Psoas muscle (tissue), 8 donors: ENCODE measurements around the gene LDLRAD4. TPM values are rescaled to one million over a fixed set of nuclear protein-coding genes. Genes with fewer than 3 reads are reported as not detected.

Experiments used
- ATAC-seq, 4 donors: fragments of 200-7000 bp; cut with Tn5 transposase; one replicate each; pipeline ENCODE4 v1.9.1; 2020; ENCODE audit warnings: moderate library complexity in 3 of 4, mild to moderate bottlenecking in 2 of 4
- DNase-seq, 2 donors: peaks; one replicate each; pipeline ENCODE4 v3.0.0-alpha.2; 2020
- H3K27ac ChIP-seq: fragments of 200-600 bp; one replicate; pipeline ENCODE4 v1.8.0; 2022
- H3K27me3 ChIP-seq, 3 donors: fragments of 200-600 bp in 1 of 3; one replicate each; pipeline versions ENCODE4 v1.6.1 to v1.8.0; 2013 to 2022; ENCODE audit warnings: low read length in 2 of 3, mild to moderate bottlenecking in 2 of 3, moderate library complexity in 1 of 3; ENCODE audit not compliant: insufficient read depth in 3 of 3
- H3K36me3 ChIP-seq, 2 donors: fragments of 200-600 bp in 1 of 2; one replicate each; pipeline versions ENCODE4 v1.6.1 to v1.8.0; 2013 to 2022; ENCODE audit warnings: low read depth in 1 of 2, mild to moderate bottlenecking in 1 of 2, moderate library complexity in 1 of 2; ENCODE audit not compliant: insufficient read depth in 1 of 2
- H3K4me1 ChIP-seq: fragments of 200-600 bp; one replicate; pipeline ENCODE4 v1.8.0; 2022
- H3K4me3 ChIP-seq: fragments of 200-600 bp; one replicate; pipeline ENCODE4 v1.8.0; 2022; ENCODE audit warnings: mild to moderate bottlenecking
- H3K9me3 ChIP-seq: fragments of 200-600 bp; one replicate; pipeline ENCODE4 v1.8.0; 2022
- CTCF ChIP-seq: fragments of 200-600 bp; IDR thresholded peaks from one replicate; pipeline ENCODE4 v1.8.0; 2022; ENCODE audit warnings: antibody characterized with exemption
- WGBS, 3 donors: extraction: QIAGEN DNeasy Blood & Tissue Kit; methylation state at CpG; one replicate each; pipeline versions ENCODE4 v1.1.6 to v1.1.7; 2013; 5-methylcytosine and 5-hydroxymethylcytosine counted together
- intact Hi-C, 2 donors: fragments of 100-400 bp; cut with DNase I; formaldehyde crosslinking; loops; one replicate each; pipeline versions ENCODE4 v1.11.0 to v1.14.2; 2022
- polyA plus RNA-seq, 3 donors: library from polyadenylated mRNA; stranded (reverse); fragments of 200-250 nt; gene quantifications; one replicate each; pipeline ENCODE4 v1.2.3, GENCODE V29; 2013
- total RNA-seq, 4 donors: library from RNA; stranded (reverse); fragmentation: NEBNext Ultra II Directional in 2 of 4; extraction: Animal tissue kit (Norgen Biotek cat#: 25700) in 2 of 4; gene quantifications; one replicate each; pipeline versions ENCODE4 v1.2.1 to v1.2.4, GENCODE V29; 2021 to 2023
- donor health status: healthy with polysubstance abuse.
- donor health status: DM: no; HTN: no; CAD: no; lungs with moderate emphysema.
- donor health status: Bipolar disorder and iron deficiency.
- donor health status: healthy.
- donor health status: DM: yes; HTN: yes; CAD: no.
- donor health status: DM: no; HTN: no; CAD: no.
- donor health status: DM: no; HTN: no; CAD: no.
- donor health status: DM: yes; HTN: yes; CAD: no.

The LDLRAD4 gene
- total and polyA plus RNA-seq, 7 donors, result 1.8 to 13.9 (median 3.8) TPM

- Histone ChIP-seq H3K4me1 (peaks cover 25% of the 10 kb centered on the region), H3K36me3 (no peaks in the 10 kb centered on the region), H3K9me3 (no peaks in the 10 kb centered on the region), H3K4me3 (no peak overlapping the region), H3K27me3 (no peaks in the 10 kb centered on the region), H3K27ac (no peak overlapping the region)
- DNase-seq, result peak in 1 of 2 donors; percentile 9
- intact Hi-C loops, result no loop called here
- ATAC-seq, result no peak
- WGBS, 3 donors, result 87 to 89% (median 89%) methylated on average over 17 of the region's 17 CpGs
- TF ChIP-seq CTCF, result no peak
These were observed 219.4 kb downstream of the LDLRAD4 start for GRCh38 chr18:13437796-13438506.

- DNase-seq, result no peak
- no peak for ATAC-seq
- H3K27ac ChIP-seq, result no peak overlapping the region
- no peaks in the 10 kb centered on the region for H3K9me3 ChIP-seq
- intact Hi-C loops, result no loop called here
- WGBS, 3 donors, result 93 to 96% (median 96%) methylated on average over 4 of the region's 4 CpGs
- no peaks in the 10 kb centered on the region for H3K27me3 ChIP-seq
- peaks cover 19% of the 10 kb centered on the region for H3K4me1 ChIP-seq
- no peaks in the 10 kb centered on the region for H3K36me3 ChIP-seq
- H3K4me3 ChIP-seq, result no peak overlapping the region
- no peak for TF ChIP-seq CTCF
These were observed 220.0 kb downstream of the LDLRAD4 start for GRCh38 chr18:13438507-13439056.

GRCh38 chr18:13439461-13439860 is 220.9 kb downstream of the LDLRAD4 start:
- ATAC-seq (no peak), DNase-seq (peak in 1 of 2 donors; percentile 23)
- Histone ChIP-seq H3K36me3 (no peaks in the 10 kb centered on the region), H3K4me3 (no peak overlapping the region), H3K9me3 (no peaks in the 10 kb centered on the region), H3K27ac (no peak overlapping the region), H3K27me3 (no peaks in the 10 kb centered on the region), H3K4me1 (peaks cover 19% of the 10 kb centered on the region)
- no peak for TF ChIP-seq CTCF
- 86 to 91% (median 90%) methylated on average over 7 of the region's 7 CpGs for WGBS, 3 donors
- intact Hi-C loops, result no loop called here

GRCh38 chr18:13440277-13441248 is 222.0 kb downstream of the LDLRAD4 start:
- Histone ChIP-seq H3K4me1 (peaks cover 19% of the 10 kb centered on the region), H3K27me3 (no peaks in the 10 kb centered on the region), H3K27ac (no peak overlapping the region), H3K9me3 (no peaks in the 10 kb centered on the region), H3K4me3 (no peak overlapping the region), H3K36me3 (no peaks in the 10 kb centered on the region)
- 85 to 87% (median 85%) methylated on average over 25 of the region's 25 CpGs for WGBS, 3 donors
- no peak for ATAC-seq
- TF ChIP-seq CTCF, result no peak
- intact Hi-C loops, result no loop called here
- DNase-seq, result peak in 1 of 2 donors; percentile 26
